ENCODE results near the gene GH2.
"Not testable (repeated sequence)": the region's sequence is repeated elsewhere in the genome, so short reads cannot be mapped to it uniquely, and the experiment has no call there.

Gene GH2

DNA sequence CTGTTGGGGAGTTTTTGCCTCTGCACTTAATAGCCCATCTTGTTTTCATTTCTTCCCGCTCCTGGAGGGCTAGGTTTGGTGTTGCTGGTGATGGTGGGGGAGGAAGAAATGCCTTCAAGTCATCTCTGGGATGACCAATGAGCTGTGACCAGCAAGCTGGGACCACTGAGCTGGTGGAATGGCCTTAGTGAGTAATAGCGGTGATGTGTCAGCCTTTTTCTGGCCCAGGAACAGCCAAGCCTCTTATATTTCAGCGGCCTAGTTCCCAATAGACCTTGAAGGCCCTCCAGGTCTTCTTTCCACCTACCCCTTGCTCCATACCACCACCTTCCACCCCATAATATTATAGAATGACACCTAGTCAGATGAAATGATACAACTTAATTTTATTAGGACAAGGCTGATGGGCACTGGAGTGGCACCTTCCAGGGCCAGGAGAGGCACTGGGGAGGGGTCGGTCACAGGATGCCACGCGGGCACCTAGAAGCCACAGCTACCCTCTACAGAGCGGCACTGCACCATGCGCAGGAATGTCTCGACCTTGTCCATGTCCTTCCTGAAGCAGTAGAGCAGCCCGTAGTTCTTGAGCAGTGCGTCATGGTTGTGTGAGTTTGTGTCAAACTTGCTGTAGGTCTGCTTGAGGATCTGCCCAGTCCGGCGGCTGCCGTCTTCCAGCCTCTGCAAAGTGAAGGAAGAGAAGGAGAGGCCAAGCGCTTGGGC, 9.9 kb downstream of the GH2 start:
- not testable (repeated sequence) for DNase-seq

DNA sequence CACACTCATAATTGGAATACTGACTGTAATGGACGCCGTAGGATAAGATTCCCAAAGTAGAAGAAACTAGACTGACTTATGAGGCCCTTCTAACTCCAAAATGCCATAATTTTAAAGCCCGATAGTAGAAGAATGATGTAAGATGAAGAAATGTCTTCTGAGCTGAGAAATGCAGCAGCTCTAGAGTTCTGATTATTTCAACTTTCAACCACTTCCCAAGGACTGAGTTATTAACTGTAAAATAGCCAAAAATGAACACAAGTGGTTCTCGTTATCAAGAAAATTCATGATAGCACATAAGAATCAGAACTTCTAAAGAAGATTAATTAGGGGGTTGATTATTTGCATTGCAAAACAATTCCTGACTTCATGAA, 11.5 kb downstream of the GH2 start:
- not testable (repeated sequence) for DNase-seq

- DNase-seq: not testable (repeated sequence)
These were observed 12.1 kb downstream of the GH2 start for GRCh38 chr17:63869491-63870291.

GRCh38 chr17:63866625-63867024, 15.1 kb downstream of the GH2 start:
- not testable (repeated sequence) for DNase-seq

- no peak for DNase-seq
These were observed 22.5 kb downstream of the GH2 start for GRCh38 chr17:63859257-63859656.

GRCh38 chr17:63856425-63856824, 25.3 kb downstream of the GH2 start:
- DNase-seq: not testable (repeated sequence)

DNA sequence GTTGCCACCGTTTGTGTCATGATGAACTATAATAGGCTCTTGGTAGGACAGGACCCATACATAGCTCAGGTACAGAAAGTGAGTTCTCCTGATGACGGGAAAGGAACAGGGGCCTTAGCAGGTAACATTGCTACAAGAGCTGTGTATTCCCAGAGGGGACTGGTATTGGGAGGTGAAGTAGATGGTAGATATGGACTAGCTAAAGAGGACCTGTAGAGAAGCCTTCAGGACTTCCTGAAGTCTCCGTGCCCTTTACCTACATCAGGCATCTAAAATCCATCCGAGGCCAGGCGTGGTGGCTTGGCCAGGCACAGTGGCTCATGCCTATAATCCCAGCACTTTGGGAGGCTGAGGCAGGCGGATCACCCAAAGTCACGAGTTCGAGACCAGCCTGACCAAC, 26.6 kb downstream of the GH2 start:
- no peak for DNase-seq

GRCh38 chr17:63854709-63855108, 27.0 kb downstream of the GH2 start:
- no peak for DNase-seq

- DNase-seq: no peak
These were observed 28.5 kb downstream of the GH2 start for GRCh38 chr17:63853260-63853659.

DNA sequence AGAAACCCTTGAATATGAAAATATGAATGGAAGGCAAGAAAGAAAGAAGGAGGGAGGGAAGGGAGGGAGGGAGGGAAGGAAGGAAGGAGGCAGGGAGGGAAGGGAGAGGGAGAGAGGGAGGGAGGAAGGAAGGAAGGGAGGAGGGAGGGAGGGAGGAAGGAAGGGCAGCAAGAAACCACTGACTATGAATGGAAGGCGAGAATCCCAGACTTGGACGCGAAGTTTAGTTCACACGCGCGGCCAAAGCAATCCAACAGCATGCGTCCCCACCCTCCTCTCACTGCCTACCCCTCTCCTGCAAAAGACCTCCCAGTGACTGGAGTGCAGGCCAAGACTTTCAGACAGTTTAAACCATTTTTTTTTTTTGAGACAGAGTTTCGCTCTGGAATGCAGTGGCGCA, 31.3 kb downstream of the GH2 start:
- DNase-seq: no peak

DNA sequence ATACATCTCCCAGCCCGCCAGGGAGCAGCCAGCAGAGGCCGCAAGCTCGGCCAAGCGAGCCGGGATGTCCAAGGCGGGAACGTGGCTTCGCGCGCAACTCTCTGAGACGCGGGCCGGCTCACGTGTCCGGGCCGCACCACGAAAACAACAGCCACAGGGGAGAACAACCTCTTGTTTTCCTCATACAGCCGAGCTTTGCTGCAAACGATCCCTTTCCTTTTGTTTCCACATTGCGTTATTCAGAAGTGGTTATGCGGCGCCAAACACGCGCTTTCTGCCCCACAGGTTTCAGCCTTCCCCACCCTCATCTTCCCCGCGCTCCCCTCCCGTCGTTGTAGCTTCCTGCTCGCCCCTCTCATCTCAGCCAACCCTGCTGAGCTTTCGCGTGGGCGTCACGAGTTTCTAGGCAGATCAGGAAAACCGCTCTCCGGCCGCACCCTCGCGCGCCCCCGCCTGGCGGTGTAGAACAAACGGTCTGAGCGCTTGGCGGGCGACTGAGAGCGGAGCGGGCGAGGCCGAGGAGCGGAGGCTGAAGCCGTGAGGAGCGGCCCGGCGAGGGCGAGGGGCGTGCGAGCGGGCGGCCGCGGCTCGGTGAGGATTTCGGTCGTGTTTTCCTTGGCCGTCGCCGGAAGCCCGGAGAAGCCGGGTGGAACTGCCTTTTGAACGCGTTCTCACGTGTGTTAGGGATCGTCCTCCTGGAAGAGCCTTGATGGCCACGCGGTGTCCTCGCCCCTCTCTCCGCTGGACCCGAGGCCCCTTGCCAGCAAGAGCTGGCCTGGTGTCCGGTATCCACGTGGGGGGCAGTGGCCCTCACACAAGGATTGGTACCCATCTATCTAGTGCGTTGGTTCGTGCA, 32.7 kb downstream of the GH2 start:
- DNase-seq: peak; percentile 95

GRCh38 chr17:63847525-63848249, 34.1 kb downstream of the GH2 start:
- no peak for DNase-seq

DNA sequence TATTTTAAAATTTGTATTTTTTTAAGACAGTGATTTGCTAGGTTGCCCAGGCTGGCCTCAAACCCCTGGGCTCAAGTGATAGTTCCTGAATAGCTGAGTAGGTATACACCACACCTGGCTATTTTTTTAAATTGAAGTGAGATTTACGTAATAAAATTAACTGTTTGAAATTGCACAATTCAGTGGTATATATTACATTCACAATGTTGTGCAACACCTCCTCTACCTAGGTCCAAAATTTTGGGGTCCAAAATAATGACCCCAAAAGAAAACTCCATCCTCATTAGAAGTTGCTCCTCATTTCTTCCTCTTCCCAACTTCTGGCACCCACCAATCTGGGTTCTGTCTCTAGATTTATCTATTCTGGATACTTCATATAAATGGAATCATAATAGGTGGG, 36.2 kb downstream of the GH2 start:
- DNase-seq: no peak

DNA sequence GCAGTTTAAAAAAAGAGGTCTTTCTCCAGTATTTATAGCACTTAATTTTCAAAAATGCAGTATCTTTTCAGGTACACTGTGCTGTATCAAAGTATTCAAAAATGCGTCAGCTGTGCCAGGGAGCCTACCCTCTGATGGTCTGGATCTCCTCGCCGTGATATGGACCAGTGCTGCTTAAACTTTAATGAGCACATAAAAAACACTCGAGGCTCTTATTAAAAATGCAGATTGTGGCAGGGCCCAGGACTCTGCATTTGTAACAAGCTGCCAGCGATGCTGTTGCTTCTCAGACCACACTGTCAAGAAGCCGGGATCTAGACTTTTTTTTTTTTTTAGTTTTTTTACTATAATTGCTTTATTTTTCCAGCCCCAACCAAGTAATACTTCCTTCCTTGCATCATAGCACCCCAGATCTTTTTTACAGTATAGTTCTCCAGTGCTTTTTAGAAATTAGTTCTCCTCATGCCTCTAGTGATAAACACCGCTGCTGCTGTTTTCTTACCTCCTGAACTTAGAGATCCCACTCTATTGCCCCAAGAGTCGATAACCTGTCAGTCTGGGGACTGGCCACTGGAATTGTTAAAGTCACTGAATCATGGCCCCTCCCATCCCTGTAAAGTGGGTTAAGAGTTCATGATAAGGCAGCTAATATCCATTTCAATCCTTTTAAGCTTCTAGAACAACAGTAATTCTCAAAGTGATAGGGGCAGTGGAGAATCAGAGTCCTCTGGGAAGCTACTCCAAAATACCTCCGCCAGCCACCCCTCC, 37.6 kb downstream of the GH2 start:
- DNase-seq: no peak

DNA sequence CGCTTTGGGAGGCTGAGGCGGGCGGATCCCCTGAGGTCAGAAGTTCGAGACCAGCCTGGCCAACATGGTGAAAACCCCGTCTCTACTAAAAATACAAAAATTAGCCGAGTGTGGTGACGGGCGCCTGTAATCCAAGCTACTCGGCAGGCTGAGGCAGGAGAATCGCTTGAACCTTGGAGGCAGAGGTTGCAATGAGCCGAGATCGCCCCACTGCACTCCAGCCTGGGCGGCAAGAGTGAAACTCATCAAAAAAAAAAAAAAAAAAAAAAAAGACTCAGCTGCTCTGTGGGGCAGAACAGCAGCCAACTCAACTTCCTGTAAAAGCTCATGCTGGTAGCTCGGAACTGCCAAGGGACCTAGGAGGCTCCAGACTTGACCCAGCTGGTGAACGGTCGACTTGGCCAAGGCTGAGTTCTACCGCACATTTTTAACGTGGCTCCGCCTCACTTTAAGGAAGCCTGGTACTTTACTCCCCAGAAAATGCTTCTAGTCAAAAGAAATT, 38.3 kb downstream of the GH2 start:
- not testable (repeated sequence) for DNase-seq

DNA sequence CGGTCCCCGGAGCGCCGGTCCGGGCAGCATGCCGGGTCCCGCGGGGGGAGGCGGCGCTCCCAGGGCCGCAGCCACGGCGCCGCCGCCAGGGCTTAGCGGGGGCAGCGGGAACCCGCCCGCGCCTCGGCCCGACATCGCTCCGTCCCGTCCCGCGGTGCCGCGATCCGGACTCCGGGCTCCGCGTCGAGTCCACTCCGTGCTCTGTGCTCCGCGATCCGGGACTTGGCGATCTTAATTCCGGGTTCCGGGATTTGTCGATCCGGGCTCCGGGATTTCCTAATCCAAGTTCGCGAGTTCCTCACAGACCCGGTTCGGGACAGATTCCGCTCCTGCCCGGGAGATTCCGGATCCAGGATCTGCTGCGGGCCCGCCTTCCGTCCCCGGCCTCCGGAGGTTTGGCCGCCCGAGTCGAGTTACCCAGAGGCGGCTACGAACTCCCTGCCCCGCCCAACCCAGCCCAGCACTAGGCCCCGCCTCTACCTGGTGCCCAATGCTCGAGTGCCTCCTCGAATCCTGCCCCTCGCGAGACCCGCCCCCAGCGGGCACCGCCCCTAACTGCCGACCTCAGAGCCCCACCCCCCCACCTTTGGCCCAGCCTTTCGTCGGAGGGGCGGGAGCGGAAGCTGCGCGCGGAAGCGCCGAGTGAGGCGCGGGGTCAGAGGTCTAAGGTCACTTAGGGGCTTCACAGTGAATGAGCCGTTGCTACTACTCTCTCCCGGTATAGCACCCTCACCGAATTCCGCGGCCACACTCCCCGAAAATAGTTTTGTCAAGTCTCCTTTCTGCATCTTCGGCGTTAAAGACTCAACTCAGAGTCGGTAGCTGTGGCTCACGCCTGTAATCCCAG, 39.0 kb downstream of the GH2 start, which contains the start of gene SMARCD2:
TSS of gene SMARCD2 (minus strand) at position 146 of the 847 bp plus-strand sequence. CDS start at position 135, 11 bp downstream.
- DNase-seq: peak; percentile 99

DNA sequence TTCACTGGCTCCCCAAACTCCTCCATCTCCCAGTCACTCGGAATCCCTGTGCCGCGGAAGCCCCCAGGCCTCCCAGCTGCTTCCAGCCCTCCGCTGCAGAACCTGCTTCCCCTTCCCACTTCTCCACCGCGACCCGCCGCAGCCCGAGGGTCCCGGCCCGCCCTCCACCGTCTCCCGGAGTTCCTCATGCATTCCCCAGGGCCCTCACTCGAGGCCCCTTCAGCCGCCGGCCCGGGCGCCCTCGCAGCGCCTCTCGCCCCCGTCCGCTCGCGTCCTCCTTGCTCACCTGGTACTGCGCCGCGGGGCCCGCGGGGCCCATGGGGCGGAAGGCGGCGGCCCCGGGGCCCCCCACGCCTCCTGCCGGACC, 39.6 kb downstream of the GH2 start:
- DNase-seq: peak; percentile 26

DNA sequence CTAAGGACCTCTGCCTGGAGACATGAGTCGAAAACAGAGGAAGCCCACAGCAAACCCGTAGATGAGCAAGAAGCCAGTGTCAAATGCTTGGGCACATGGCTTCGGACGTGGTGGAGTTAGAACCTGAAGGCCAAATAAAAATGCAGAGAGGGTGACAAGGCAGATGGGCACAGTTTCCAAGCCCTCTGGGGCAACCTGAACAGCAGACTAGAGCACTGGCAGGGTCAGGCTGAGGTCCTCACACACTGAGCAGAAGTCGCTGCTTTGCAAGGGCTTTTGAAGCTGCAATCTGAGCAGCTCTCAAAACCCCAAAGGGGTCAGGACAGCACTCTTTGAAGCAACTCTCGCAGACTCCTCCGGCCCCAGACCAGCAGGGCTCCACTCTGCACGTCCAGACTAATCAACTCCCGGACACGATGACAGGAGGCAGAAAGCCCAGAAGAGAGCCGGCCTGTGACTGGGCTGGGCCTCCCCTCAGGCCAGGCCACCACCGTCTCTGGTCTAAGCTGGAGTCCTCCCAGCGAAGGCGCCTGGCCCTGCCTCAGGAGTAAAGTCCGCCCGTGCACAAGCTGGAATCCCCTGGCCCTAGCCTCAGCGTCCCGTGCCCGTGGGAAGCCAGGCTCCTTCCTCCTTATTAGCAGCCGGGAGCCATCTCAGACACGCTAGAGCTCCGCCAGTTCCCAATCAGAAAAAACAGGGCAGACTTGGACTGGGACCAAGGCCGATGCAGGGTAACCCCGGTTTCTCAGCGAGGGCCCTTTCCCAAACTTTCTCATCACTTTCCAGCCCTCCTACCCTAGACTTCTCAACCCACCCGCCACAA, 40.2 kb downstream of the GH2 start:
- DNase-seq: no peak

DNA sequence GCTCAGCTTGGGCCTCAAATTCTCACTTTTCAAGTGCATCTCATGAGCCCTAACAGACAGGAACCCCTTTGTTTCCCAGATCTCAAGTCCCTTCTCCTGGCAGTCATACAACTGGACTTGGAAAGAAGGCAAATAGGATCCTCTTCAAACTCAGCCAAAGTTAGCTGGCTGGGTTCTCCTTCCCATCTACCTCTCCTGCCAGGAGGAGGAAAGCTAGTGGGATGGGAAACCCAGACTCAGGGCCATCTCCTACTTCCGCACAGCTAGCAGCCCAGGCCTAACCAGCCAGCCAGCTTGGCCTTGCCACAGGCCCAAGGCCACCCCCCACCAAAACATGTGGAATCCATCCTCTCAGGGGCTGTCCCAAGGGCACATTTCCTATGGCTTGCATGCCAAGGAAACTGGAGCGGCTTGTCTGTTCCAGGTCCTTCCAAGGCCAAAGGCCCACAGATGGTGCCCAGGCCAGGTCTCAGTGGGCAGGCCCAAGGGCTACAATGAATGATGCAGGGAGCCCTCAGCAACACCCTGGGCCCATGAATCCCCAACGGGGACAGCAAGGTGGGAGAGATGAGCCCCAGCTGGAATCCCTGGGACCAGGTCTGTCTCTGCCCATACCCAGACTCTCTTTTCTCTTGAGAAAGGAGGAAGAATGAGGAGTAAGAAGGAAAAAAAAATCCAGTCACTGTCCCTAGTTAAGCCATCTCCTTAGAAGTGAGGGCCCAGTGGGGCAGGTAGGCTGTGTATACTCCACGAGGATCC, 41.0 kb downstream of the GH2 start:
- DNase-seq: no peak

Data from T-helper 9 cell (primary cell).